Measurements from ENCODE around the gene PPP6R2. TPM values are rescaled to one million over a fixed set of nuclear protein-coding genes. Genes with fewer than 3 reads are reported as not detected.

The PPP6R2 gene
- total RNA-seq, 1 donor = 61.2 TPM

GRCh38 chr22:50301581-50301991, 41.5 kb upstream of the PPP6R2 start:
- Histone ChIP-seq H3K27ac (ENCODE audit: low read depth, low read length) (peak overlapping the region; percentile 37), H4K20me1 (ENCODE audit: insufficient read depth, low read length) (peaks cover 76% of the 10 kb centered on the region), H3K9me3 (ENCODE audit: low read depth, low read length) (no peaks in the 10 kb centered on the region), H3K4me1 (ENCODE audit: insufficient read depth, low read length) (peaks cover 68% of the 10 kb centered on the region), H3K27me3 (ENCODE audit: insufficient read depth, low read length) (no peaks in the 10 kb centered on the region), H2AFZ (ENCODE audit: low read length) (no peak overlapping the region), H3K36me3 (ENCODE audit: insufficient read depth, low read length) (no peaks in the 10 kb centered on the region), H3K4me2 (ENCODE audit: insufficient read depth, low read length) (peak overlapping the region; percentile 65), H3K79me2 (ENCODE audit: insufficient read depth, low read length) (peaks cover 98% of the 10 kb centered on the region), H3K4me3 (ENCODE audit: insufficient read depth, low read length) (peak overlapping the region; percentile 33)
- no peak for DNase-seq (ENCODE audit: insufficient read length, low spot score, missing footprints)
- TF ChIP-seq, protein P1, sequence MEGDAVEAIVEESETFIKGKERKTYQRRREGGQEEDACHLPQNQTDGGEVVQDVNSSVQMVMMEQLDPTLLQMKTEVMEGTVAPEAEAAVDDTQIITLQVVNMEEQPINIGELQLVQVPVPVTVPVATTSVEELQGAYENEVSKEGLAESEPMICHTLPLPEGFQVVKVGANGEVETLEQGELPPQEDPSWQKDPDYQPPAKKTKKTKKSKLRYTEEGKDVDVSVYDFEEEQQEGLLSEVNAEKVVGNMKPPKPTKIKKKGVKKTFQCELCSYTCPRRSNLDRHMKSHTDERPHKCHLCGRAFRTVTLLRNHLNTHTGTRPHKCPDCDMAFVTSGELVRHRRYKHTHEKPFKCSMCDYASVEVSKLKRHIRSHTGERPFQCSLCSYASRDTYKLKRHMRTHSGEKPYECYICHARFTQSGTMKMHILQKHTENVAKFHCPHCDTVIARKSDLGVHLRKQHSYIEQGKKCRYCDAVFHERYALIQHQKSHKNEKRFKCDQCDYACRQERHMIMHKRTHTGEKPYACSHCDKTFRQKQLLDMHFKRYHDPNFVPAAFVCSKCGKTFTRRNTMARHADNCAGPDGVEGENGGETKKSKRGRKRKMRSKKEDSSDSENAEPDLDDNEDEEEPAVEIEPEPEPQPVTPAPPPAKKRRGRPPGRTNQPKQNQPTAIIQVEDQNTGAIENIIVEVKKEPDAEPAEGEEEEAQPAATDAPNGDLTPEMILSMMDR (IDR thresholded peaks at IDR 0.05; ENCODE audit: extremely low read depth, low read depth, low read length) = no peak

GRCh38 chr22:50302041-50302541, 41.0 kb upstream of the PPP6R2 start:
- Histone ChIP-seq H3K9me3 (ENCODE audit: low read depth, low read length) (no peaks in the 10 kb centered on the region), H3K4me3 (ENCODE audit: insufficient read depth, low read length) (peak overlapping the region; percentile 33), H3K27me3 (ENCODE audit: insufficient read depth, low read length) (no peaks in the 10 kb centered on the region), H3K4me2 (ENCODE audit: insufficient read depth, low read length) (peak overlapping the region; percentile 65), H2AFZ (ENCODE audit: low read length) (no peak overlapping the region), H3K27ac (ENCODE audit: low read depth, low read length) (peak overlapping the region; percentile 24), H4K20me1 (ENCODE audit: insufficient read depth, low read length) (peaks cover 72% of the 10 kb centered on the region), H3K79me2 (ENCODE audit: insufficient read depth, low read length) (peaks cover 98% of the 10 kb centered on the region), H3K4me1 (ENCODE audit: insufficient read depth, low read length) (peaks cover 68% of the 10 kb centered on the region), H3K36me3 (ENCODE audit: insufficient read depth, low read length) (no peaks in the 10 kb centered on the region)
- TF ChIP-seq, protein P1 (IDR thresholded peaks at IDR 0.05; ENCODE audit: extremely low read depth, low read depth, low read length) = no peak
- peak; percentile 98 for DNase-seq (ENCODE audit: insufficient read length, low spot score, missing footprints)

DNA sequence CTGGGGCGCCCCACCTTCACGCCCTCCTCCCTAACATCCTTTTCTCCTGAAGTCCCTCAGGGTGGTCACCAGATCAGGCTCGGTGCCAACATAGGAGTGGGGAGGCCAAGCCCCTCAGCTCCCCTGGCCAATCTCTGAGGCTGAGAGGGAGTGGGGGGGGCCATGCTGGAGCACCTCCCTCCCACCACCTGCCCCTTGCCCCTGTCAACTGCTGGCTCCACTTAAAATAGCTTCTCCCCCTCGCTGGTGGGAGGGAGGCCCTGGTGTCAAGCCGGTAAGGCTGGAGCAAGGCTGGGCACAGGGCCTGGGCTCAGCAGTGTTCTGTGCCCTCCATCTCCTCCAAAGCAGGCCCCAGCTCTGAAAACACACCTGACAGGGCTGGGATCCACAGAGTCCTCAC, 40.6 kb upstream of the PPP6R2 start:
- Histone ChIP-seq H3K27me3 (ENCODE audit: insufficient read depth, low read length) (no peaks in the 10 kb centered on the region), H3K4me1 (ENCODE audit: insufficient read depth, low read length) (peaks cover 65% of the 10 kb centered on the region), H3K36me3 (ENCODE audit: insufficient read depth, low read length) (no peaks in the 10 kb centered on the region), H3K4me3 (ENCODE audit: insufficient read depth, low read length) (no peak overlapping the region), H3K9me3 (ENCODE audit: low read depth, low read length) (no peaks in the 10 kb centered on the region), H4K20me1 (ENCODE audit: insufficient read depth, low read length) (peaks cover 67% of the 10 kb centered on the region), H2AFZ (ENCODE audit: low read length) (no peak overlapping the region), H3K4me2 (ENCODE audit: insufficient read depth, low read length) (peak overlapping the region; percentile 65), H3K27ac (ENCODE audit: low read depth, low read length) (peak overlapping the region; percentile 24), H3K79me2 (ENCODE audit: insufficient read depth, low read length) (peaks cover 94% of the 10 kb centered on the region)
- DNase-seq (ENCODE audit: insufficient read length, low spot score, missing footprints) = no peak
- TF ChIP-seq, protein P1 (IDR thresholded peaks at IDR 0.05; ENCODE audit: extremely low read depth, low read depth, low read length) = no peak

GRCh38 chr22:50303515-50303847, 39.6 kb upstream of the PPP6R2 start:
- DNase-seq (ENCODE audit: insufficient read length, low spot score, missing footprints) = no peak
- Histone ChIP-seq H3K4me3 (ENCODE audit: insufficient read depth, low read length) (no peak overlapping the region), H4K20me1 (ENCODE audit: insufficient read depth, low read length) (peaks cover 59% of the 10 kb centered on the region), H3K27ac (ENCODE audit: low read depth, low read length) (peak overlapping the region; percentile 24), H2AFZ (ENCODE audit: low read length) (no peak overlapping the region), H3K4me2 (ENCODE audit: insufficient read depth, low read length) (peak overlapping the region; percentile 48), H3K27me3 (ENCODE audit: insufficient read depth, low read length) (no peaks in the 10 kb centered on the region), H3K79me2 (ENCODE audit: insufficient read depth, low read length) (peaks cover 85% of the 10 kb centered on the region), H3K36me3 (ENCODE audit: insufficient read depth, low read length) (no peaks in the 10 kb centered on the region), H3K4me1 (ENCODE audit: insufficient read depth, low read length) (peaks cover 67% of the 10 kb centered on the region), H3K9me3 (ENCODE audit: low read depth, low read length) (no peaks in the 10 kb centered on the region)
- TF ChIP-seq, protein P1 (IDR thresholded peaks at IDR 0.05; ENCODE audit: extremely low read depth, low read depth, low read length) = no peak
